ENCODE data around the gene EMP1.

Gene EMP1

DNA sequence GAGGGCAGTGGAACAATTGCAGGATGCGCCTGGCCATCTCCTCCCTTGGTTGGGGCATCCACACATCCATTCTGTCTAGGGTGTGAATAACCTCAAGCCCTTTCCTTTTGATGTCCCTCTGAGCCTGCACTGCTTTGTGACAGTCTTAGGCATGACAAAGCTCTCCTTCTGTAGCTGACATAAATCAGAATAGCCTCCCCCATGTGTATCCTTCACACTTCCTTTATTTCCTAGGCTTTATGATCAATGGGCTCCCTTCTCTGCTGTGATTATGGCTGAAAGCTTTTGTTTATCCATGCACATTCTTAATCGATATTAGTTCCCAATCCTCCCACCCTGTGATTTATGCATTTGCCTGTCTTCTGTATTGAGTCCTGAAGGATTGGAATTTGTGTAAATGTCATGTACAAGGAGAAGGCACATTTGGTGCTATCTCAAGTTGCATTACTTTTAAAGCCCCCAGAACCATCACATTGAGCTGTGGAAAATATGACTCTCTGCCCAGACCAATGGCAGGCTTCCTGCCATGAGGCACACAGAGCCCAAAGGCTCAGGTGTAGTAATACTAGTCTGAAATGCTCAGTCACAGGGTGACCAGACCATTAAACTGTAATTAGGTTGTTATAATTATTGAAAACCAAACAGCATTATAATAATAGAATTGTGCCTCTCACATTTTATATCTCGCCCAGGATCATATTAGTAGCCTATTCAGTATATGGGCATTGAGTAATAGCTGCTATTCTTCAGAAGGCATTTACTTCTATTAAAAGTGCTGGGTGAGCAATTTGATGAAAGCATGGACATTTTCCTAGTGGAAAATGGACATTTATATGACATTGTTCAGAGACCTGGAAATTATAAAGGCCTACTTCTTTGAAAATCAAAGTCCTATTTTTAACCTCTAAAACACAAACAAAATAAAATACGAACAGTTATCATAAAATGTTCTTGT lies 14.0 kb downstream of the EMP1 start:
- Histone ChIP-seq H3K9me2 (ENCODE audit: low read depth, low read length) (no peaks in the 10 kb centered on the region), H3K4me1 (ENCODE audit: insufficient read depth, low read length, severe bottlenecking) (no peaks in the 10 kb centered on the region), H4K20me1 (ENCODE audit: insufficient read depth, low read length) (no peaks in the 10 kb centered on the region), H3F3A (ENCODE audit: insufficient read depth, low read length) (no peaks in the 10 kb centered on the region), H3K36me3 (ENCODE audit: insufficient read depth, low read length) (no peaks in the 10 kb centered on the region), H3K9ac (ENCODE audit: low read length) (no peak overlapping the region), H3K4me3 (ENCODE audit: low read depth, low read length, poor library complexity, severe bottlenecking) (no peak overlapping the region), H3K9me3 (ENCODE audit: low read length) (no peaks in the 10 kb centered on the region), H3K4me2 (ENCODE audit: low read length) (no peak overlapping the region), H3K27me3 (ENCODE audit: insufficient read depth, low read length) (peaks cover 3% of the 10 kb centered on the region; the same call in 1 of the 2 replicates), H2AFZ (ENCODE audit: low read length) (no peak overlapping the region), H3K27ac (ENCODE audit: low read depth, low read length, poor library complexity, severe bottlenecking) (no peak overlapping the region), H3K79me2 (ENCODE audit: insufficient read depth, low read length) (no peaks in the 10 kb centered on the region)
- TF ChIP-seq, protein P1, sequence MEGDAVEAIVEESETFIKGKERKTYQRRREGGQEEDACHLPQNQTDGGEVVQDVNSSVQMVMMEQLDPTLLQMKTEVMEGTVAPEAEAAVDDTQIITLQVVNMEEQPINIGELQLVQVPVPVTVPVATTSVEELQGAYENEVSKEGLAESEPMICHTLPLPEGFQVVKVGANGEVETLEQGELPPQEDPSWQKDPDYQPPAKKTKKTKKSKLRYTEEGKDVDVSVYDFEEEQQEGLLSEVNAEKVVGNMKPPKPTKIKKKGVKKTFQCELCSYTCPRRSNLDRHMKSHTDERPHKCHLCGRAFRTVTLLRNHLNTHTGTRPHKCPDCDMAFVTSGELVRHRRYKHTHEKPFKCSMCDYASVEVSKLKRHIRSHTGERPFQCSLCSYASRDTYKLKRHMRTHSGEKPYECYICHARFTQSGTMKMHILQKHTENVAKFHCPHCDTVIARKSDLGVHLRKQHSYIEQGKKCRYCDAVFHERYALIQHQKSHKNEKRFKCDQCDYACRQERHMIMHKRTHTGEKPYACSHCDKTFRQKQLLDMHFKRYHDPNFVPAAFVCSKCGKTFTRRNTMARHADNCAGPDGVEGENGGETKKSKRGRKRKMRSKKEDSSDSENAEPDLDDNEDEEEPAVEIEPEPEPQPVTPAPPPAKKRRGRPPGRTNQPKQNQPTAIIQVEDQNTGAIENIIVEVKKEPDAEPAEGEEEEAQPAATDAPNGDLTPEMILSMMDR (IDR thresholded peaks at IDR 0.05; ENCODE audit: low read length): no peak
- no peak for TF ChIP-seq EZH2 (IDR thresholded peaks at IDR 0.05; ENCODE audit: borderline replicate concordance, low read length)

DNA sequence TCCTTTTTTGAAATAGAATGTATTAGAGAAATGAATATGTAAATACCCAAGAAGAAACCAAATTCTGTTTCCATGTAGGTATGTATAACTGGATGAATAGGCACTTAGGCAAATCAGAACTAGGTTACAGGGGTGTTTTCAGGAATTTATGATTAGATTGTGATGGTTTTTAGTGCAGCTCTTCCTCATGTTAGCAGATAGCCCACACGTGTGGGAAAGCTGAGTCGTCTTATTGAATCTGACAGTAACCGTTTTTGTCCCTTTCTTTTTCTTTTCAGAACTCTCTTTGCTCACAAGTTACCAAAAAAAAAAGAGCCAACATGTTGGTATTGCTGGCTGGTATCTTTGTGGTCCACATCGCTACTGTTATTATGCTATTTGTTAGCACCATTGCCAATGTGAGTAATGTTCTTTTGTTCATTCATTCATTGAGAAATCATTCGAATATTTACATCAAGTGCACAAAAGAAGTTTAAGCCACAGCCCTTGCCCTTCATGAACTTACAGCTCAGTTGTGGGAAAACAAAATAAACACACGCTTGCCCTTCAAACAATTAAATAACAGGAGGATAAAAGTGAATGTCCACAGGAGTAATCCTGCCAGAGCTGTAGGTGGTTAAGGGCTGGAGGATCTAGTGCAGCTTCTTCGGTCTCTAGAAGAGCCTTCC lies 14.8 kb downstream of the EMP1 start:
- no peak for TF ChIP-seq EZH2 (IDR thresholded peaks at IDR 0.05; ENCODE audit: borderline replicate concordance, low read length)
- TF ChIP-seq, protein P1 (IDR thresholded peaks at IDR 0.05; ENCODE audit: low read length): no peak
- no peaks in the 10 kb centered on the region for H3K9me3 ChIP-seq (ENCODE audit: low read length)
- no peaks in the 10 kb centered on the region for H3K4me1 ChIP-seq (ENCODE audit: insufficient read depth, low read length, severe bottlenecking)
- no peaks in the 10 kb centered on the region for H3K36me3 ChIP-seq (ENCODE audit: insufficient read depth, low read length)
- no peaks in the 10 kb centered on the region for H3F3A ChIP-seq (ENCODE audit: insufficient read depth, low read length)
- no peaks in the 10 kb centered on the region for H3K79me2 ChIP-seq (ENCODE audit: insufficient read depth, low read length)
- H3K4me2 ChIP-seq (ENCODE audit: low read length): no peak overlapping the region
- H3K9ac ChIP-seq (ENCODE audit: low read length): no peak overlapping the region
- peaks cover 1% of the 10 kb centered on the region; the same call in 1 of the 2 replicates for H3K27me3 ChIP-seq (ENCODE audit: insufficient read depth, low read length)
- no peak overlapping the region for H2AFZ ChIP-seq (ENCODE audit: low read length)
- H3K27ac ChIP-seq (ENCODE audit: low read depth, low read length, poor library complexity, severe bottlenecking): no peak overlapping the region
- no peak overlapping the region for H3K4me3 ChIP-seq (ENCODE audit: low read depth, low read length, poor library complexity, severe bottlenecking)
- no peaks in the 10 kb centered on the region for H4K20me1 ChIP-seq (ENCODE audit: insufficient read depth, low read length)
- no peaks in the 10 kb centered on the region for H3K9me2 ChIP-seq (ENCODE audit: low read depth, low read length)

DNA sequence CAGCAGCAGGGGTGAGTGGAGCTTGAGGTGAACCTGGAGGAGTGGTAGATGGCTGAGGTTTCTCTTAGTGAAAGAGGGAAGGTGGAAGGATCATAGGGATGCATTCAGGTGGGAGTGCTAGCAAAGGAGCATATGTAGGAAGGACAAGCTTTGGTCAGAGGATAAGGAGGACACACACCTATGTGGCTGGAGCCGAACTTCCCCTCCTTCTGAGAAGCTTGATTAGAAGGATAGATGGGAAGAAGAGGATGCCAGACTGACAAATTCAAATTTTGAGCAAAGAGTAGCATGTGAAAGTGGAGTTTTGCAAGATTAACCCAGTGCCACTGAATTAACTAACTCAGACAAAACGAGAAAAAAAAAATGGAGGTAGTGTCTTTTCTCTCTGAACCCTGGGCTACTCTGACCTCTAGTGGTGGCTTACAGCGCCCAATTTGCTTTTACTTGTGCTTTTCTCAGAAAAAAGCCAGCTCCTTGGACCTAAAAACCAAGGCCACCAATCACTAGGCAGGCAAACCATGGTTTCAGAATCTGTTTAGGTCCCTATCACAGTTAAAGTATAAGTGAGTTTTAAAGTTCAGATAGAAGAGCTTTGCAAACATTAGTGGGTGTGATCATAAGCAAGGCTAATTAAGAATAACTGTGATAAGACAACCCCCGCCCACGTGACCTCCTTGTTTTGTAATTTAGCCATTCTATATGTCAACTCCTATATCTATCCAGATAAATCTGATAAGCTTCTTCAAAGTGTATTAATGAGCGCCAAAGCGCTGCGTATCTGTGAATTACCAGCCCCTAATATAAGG lies 15.5 kb downstream of the EMP1 start:
- Histone ChIP-seq H3K4me2 (ENCODE audit: low read length) (peak overlapping the region; percentile 30; the same call in 1 of the 2 replicates), H4K20me1 (ENCODE audit: insufficient read depth, low read length) (no peaks in the 10 kb centered on the region), H3K4me3 (ENCODE audit: low read depth, low read length, poor library complexity, severe bottlenecking) (no peak overlapping the region), H3K79me2 (ENCODE audit: insufficient read depth, low read length) (no peaks in the 10 kb centered on the region), H3K9me2 (ENCODE audit: low read depth, low read length) (no peaks in the 10 kb centered on the region), H3K4me1 (ENCODE audit: insufficient read depth, low read length, severe bottlenecking) (no peaks in the 10 kb centered on the region), H3K9me3 (ENCODE audit: low read length) (no peaks in the 10 kb centered on the region), H3K9ac (ENCODE audit: low read length) (no peak overlapping the region), H3K36me3 (ENCODE audit: insufficient read depth, low read length) (no peaks in the 10 kb centered on the region), H3K27me3 (ENCODE audit: insufficient read depth, low read length) (no peaks in the 10 kb centered on the region), H2AFZ (ENCODE audit: low read length) (no peak overlapping the region), H3K27ac (ENCODE audit: low read depth, low read length, poor library complexity, severe bottlenecking) (no peak overlapping the region), H3F3A (ENCODE audit: insufficient read depth, low read length) (no peaks in the 10 kb centered on the region)
- no peak for TF ChIP-seq EZH2 (IDR thresholded peaks at IDR 0.05; ENCODE audit: borderline replicate concordance, low read length)
- TF ChIP-seq, protein P1 (IDR thresholded peaks at IDR 0.05; ENCODE audit: low read length): peak; percentile 82
